Cardiac muscle cell (in vitro differentiated cells and primary cell): ENCODE measurements around the gene GLRA2. TPM values are rescaled to one million over a fixed set of nuclear protein-coding genes. Genes with fewer than 3 reads are reported as not detected.
A peak's percentile ranks its signal among the peaks of the same experiment; 100 is the strongest.

ENCODE experiments used
- DNase-seq, 2 donors: peaks; one replicate each; pipeline versions ENCODE4 v3.0.0 to v3.0.0-alpha.2; 2010 to 2017; ENCODE audit warnings: low read depth in 1 of 2, low spot score in 1 of 2
- H3K27ac ChIP-seq: fragments of 200-600 bp; sonication (generic); 2 replicates; pipeline ENCODE4 v1.5.1; 2016
- H3K27me3 ChIP-seq: fragments of 200-600 bp; sonication (generic); 2 replicates; pipeline ENCODE4 v1.6.0; 2016; ENCODE audit warnings: control low read depth
- H3K36me3 ChIP-seq: fragments of 200-600 bp; sonication (generic); 2 replicates; pipeline ENCODE4 v1.5.1; 2016; ENCODE audit warnings: control low read depth
- H3K4me1 ChIP-seq: fragments of 200-600 bp; sonication (generic); 2 replicates; pipeline ENCODE4 v1.8.1; 2017; ENCODE audit warnings: low read depth, mild to moderate bottlenecking, mixed run types
- H3K4me3 ChIP-seq: fragments of 200-600 bp; sonication (generic); 2 replicates; pipeline ENCODE4 v1.5.1; 2016; ENCODE audit warnings: mild to moderate bottlenecking
- H3K9me3 ChIP-seq: fragments of 200-600 bp; sonication (generic); 2 replicates; pipeline ENCODE4 v1.5.1; 2017; ENCODE audit warnings: low read depth, mild to moderate bottlenecking, control low read depth
- CTCF ChIP-seq: IDR thresholded peaks from 2 replicates; pipeline ENCODE4 v1.5.1; 2012; ENCODE audit warnings: low read depth, mild to moderate bottlenecking, low read length
- polyA plus RNA-seq: library from polyadenylated mRNA; unstranded; fragments of >200 nt; fragmentation: Nextera tagmentation; extraction: Ambion mirVana; gene quantifications from 2 replicates; pipeline ENCODE4 v1.2.1, GENCODE V29; 2016
- total RNA-seq: library from RNA; depleted of rRNA; stranded (reverse); fragments of >200 nt; gene quantifications from 2 replicates; pipeline ENCODE4 v1.2.3, GENCODE V29; 2016

Gene GLRA2
- total and polyA plus RNA-seq, 2 experiments from 2014 or later, result 0.12 to 0.15 TPM

GRCh38 chrX:14509325-14510057 lies 19.8 kb upstream of the GLRA2 start:
- H3K27ac ChIP-seq, result no peak overlapping the region
- no peaks in the 10 kb centered on the region for H3K36me3 ChIP-seq
- DNase-seq, result no peak
- H3K4me3 ChIP-seq, result no peak overlapping the region
- no peak for TF ChIP-seq CTCF
- H3K9me3 ChIP-seq, result no peaks in the 10 kb centered on the region
- no peaks in the 10 kb centered on the region for H3K27me3 ChIP-seq
- no peaks in the 10 kb centered on the region for H3K4me1 ChIP-seq

GRCh38 chrX:14528629-14529289 lies 577 bp upstream of the GLRA2 start:
- Histone ChIP-seq H3K4me3 (peak overlapping the region; percentile 16), H3K36me3 (no peaks in the 10 kb centered on the region), H3K27me3 (no peaks in the 10 kb centered on the region), H3K4me1 (no peaks in the 10 kb centered on the region), H3K9me3 (no peaks in the 10 kb centered on the region), H3K27ac (no peak overlapping the region)
- TF ChIP-seq CTCF, result peak; percentile 26
- peak; percentile 16 to 62 for DNase-seq

- Histone ChIP-seq H3K9me3 (no peaks in the 10 kb centered on the region), H3K4me1 (no peaks in the 10 kb centered on the region), H3K27me3 (no peaks in the 10 kb centered on the region), H3K36me3 (no peaks in the 10 kb centered on the region), H3K27ac (no peak overlapping the region), H3K4me3 (no peak overlapping the region)
- DNase-seq, result no peak
- TF ChIP-seq CTCF, result no peak
These were observed 4.5 kb downstream of the GLRA2 start for GRCh38 chrX:14533867-14534266.

- Histone ChIP-seq H3K27ac (no peak overlapping the region), H3K4me1 (no peaks in the 10 kb centered on the region), H3K9me3 (no peaks in the 10 kb centered on the region), H3K4me3 (no peak overlapping the region), H3K27me3 (no peaks in the 10 kb centered on the region), H3K36me3 (no peaks in the 10 kb centered on the region)
- no peak for TF ChIP-seq CTCF
- DNase-seq, result no peak
These were observed 16.9 kb downstream of the GLRA2 start for GRCh38 chrX:14546190-14546589.

- TF ChIP-seq CTCF, result no peak
- peak in 1 of 2 donors; percentile 20 for DNase-seq
- Histone ChIP-seq H3K27me3 (no peaks in the 10 kb centered on the region), H3K27ac (no peak overlapping the region), H3K4me3 (no peak overlapping the region), H3K9me3 (no peaks in the 10 kb centered on the region), H3K36me3 (no peaks in the 10 kb centered on the region), H3K4me1 (no peaks in the 10 kb centered on the region)
These were observed 24.9 kb downstream of the GLRA2 start for GRCh38 chrX:14554131-14554715.
